Keratinocyte (primary cell): Measurements from ENCODE around the gene DNAJB14. TPM values are rescaled to one million over a fixed set of nuclear protein-coding genes. Genes with fewer than 3 reads are reported as not detected.

Experiments used
- DNase-seq: peaks from one replicate; pipeline ENCODE4 v3.0.0-alpha.2; 2011; ENCODE audit warnings: low read depth, missing footprints, low spot score
- FAIRE-seq: peaks from 2 replicates; lab custom pipeline; 2011; peaks lifted over from hg19 to GRCh38; lab: Jason Lieb, UNC
- H2AFZ ChIP-seq: 2 replicates; pipeline ENCODE4 v1.6.0; 2012; ENCODE audit warnings: low read length, control low read depth, inconsistent platforms; ENCODE audit not compliant: control insufficient read depth
- H3K27ac ChIP-seq: 2 replicates; pipeline ENCODE4 v1.5.1; 2011; ENCODE audit warnings: low read length; ENCODE audit not compliant: control insufficient read depth, insufficient read depth
- H3K27me3 ChIP-seq: 3 replicates; pipeline ENCODE4 v1.6.0; 2011; ENCODE audit warnings: low read length; ENCODE audit not compliant: control insufficient read depth, insufficient read depth; ENCODE audit errors: extremely low read depth
- H3K36me3 ChIP-seq, 2 experiments: 2 replicates in 1 of 2; 3 replicates in 1 of 2; pipeline ENCODE4 v1.5.1; 2011; ENCODE audit warnings: low read length in 2 of 2, mild to moderate bottlenecking in 1 of 2; ENCODE audit not compliant: control insufficient read depth in 2 of 2, insufficient read depth in 2 of 2; ENCODE audit errors: extremely low read depth in 1 of 2
- H3K4me1 ChIP-seq: 3 replicates; pipeline ENCODE4 v1.5.1; 2011; ENCODE audit warnings: low read length; ENCODE audit not compliant: control insufficient read depth, insufficient read depth; ENCODE audit errors: extremely low read depth
- H3K4me2 ChIP-seq: 3 replicates; pipeline ENCODE4 v1.6.0; 2011; ENCODE audit warnings: low read depth, low read length; ENCODE audit not compliant: control insufficient read depth, insufficient read depth; ENCODE audit errors: extremely low read depth
- H3K4me3 ChIP-seq, 3 experiments: fragments of 200-600 bp in 1 of 3; sonication (generic) in 1 of 3; 2 replicates in 2 of 3; 3 replicates in 1 of 3; pipeline ENCODE4 v1.5.1; 2011 to 2016; ENCODE audit warnings: low read length in 3 of 3, mild to moderate bottlenecking in 3 of 3, control low read depth in 2 of 3, inconsistent platforms in 1 of 3, low read depth in 1 of 3, mixed read lengths in 1 of 3, mixed run types in 1 of 3, moderate library complexity in 1 of 3; ENCODE audit not compliant: control insufficient read depth in 2 of 3, insufficient read depth in 2 of 3; ENCODE audit errors: extremely low read depth in 1 of 3
- H3K79me2 ChIP-seq: 2 replicates; pipeline ENCODE4 v1.6.0; 2012; ENCODE audit warnings: low read length; ENCODE audit not compliant: control insufficient read depth, insufficient read depth
- H3K9ac ChIP-seq: 3 replicates; pipeline ENCODE4 v1.6.0; 2011; ENCODE audit warnings: low read length; ENCODE audit not compliant: control insufficient read depth, insufficient read depth; ENCODE audit errors: extremely low read depth
- H3K9me1 ChIP-seq: 3 replicates; pipeline ENCODE4 v1.6.0; 2011; ENCODE audit warnings: low read length; ENCODE audit not compliant: control insufficient read depth, insufficient read depth; ENCODE audit errors: extremely low read depth
- H3K9me3 ChIP-seq: 2 replicates; pipeline ENCODE4 v1.5.1; 2012; ENCODE audit warnings: low read depth, low read length; ENCODE audit not compliant: control insufficient read depth
- H4K20me1 ChIP-seq: 3 replicates; pipeline ENCODE4 v1.6.0; 2011; ENCODE audit warnings: low read length; ENCODE audit not compliant: control insufficient read depth, insufficient read depth; ENCODE audit errors: extremely low read depth
- EZH2 ChIP-seq: IDR thresholded peaks from one replicate; pipeline ENCODE4 v1.6.1; 2012; ENCODE audit warnings: inconsistent platforms, mild to moderate bottlenecking, low read length, moderate library complexity
- dilution Hi-C: fragments of 300-500 bp; cut with MboI; formaldehyde crosslinking; loops from one replicate; pipeline ENCODE4 v1.7.0; 2020; ENCODE audit warnings: low sequenced_read_pairs; ENCODE audit not compliant: extremely low pct_ligation_motif_present
- polyA plus RNA-seq, 5 experiments: library from polyadenylated mRNA; depleted of rRNA in 3 of 5; stranded (reverse) in 3 of 5; stranded (forward) in 1 of 5; unstranded in 1 of 5; fragments of >200 nt; gene quantifications; 1 replicate in 1 of 5; 2 replicates in 3 of 5; 3 replicates in 1 of 5; pipeline versions ENCODE4 v1.2.1 to v1.2.3, GENCODE V29; 2011 to 2012; ENCODE audit warnings: missing spikeins in 2 of 5, low read depth in 1 of 5, low replicate concordance in 1 of 5
- TF ChIP-seq, protein P1 (sequence below), 3 experiments: IDR thresholded peaks in 1 of 3; conservative IDR thresholded peaks in 1 of 3; optimal IDR thresholded peaks in 1 of 3; 2 replicates in 2 of 3; 3 replicates in 1 of 3; pipeline versions ENCODE3 to v1.5.1; 2011; ENCODE audit warnings: low read length in 3 of 3, mild to moderate bottlenecking in 3 of 3, moderate library complexity in 2 of 3, control low read depth in 1 of 3, inconsistent platforms in 1 of 3; ENCODE audit not compliant: insufficient read depth in 2 of 3; ENCODE audit errors: extremely low read depth in 1 of 3

The DNAJB14 gene
- polyA plus RNA-seq, 1 donor (not counting 4 experiments of a cell fraction or from before 2014, with no cell fraction given): 17.9 TPM

- H3K27me3 ChIP-seq: no peaks in the 10 kb centered on the region
- no peaks in the 10 kb centered on the region for H4K20me1 ChIP-seq
- no peak overlapping the region for H2AFZ ChIP-seq
- H3K36me3 ChIP-seq: peaks cover 13 to 19% of the 10 kb centered on the region in 2 experiments
- no peaks in the 10 kb centered on the region for H3K9me3 ChIP-seq
- H3K4me2 ChIP-seq: no peak overlapping the region
- DNase-seq (no peak), FAIRE-seq (peak; percentile 36)
- TF ChIP-seq, protein P1, sequence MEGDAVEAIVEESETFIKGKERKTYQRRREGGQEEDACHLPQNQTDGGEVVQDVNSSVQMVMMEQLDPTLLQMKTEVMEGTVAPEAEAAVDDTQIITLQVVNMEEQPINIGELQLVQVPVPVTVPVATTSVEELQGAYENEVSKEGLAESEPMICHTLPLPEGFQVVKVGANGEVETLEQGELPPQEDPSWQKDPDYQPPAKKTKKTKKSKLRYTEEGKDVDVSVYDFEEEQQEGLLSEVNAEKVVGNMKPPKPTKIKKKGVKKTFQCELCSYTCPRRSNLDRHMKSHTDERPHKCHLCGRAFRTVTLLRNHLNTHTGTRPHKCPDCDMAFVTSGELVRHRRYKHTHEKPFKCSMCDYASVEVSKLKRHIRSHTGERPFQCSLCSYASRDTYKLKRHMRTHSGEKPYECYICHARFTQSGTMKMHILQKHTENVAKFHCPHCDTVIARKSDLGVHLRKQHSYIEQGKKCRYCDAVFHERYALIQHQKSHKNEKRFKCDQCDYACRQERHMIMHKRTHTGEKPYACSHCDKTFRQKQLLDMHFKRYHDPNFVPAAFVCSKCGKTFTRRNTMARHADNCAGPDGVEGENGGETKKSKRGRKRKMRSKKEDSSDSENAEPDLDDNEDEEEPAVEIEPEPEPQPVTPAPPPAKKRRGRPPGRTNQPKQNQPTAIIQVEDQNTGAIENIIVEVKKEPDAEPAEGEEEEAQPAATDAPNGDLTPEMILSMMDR (optimal IDR thresholded peaks at IDR 0.05 in 1 of 3, IDR thresholded peaks at IDR 0.05 in 1 of 3, conservative IDR thresholded peaks at IDR 0.05 in 1 of 3; ENCODE audit: extremely low read depth in 1 of 3, insufficient read depth in 2 of 3, low read length in 3 of 3): no peak
- no peak for TF ChIP-seq EZH2
- no peaks in the 10 kb centered on the region for H3K9me1 ChIP-seq
- dilution Hi-C loops: no loop called here
- peak overlapping the region; percentile 34 for H3K27ac ChIP-seq
- H3K9ac ChIP-seq: no peak overlapping the region
- no peaks in the 10 kb centered on the region for H3K4me1 ChIP-seq
- H3K4me3 ChIP-seq: no peak overlapping the region
- no peaks in the 10 kb centered on the region for H3K79me2 ChIP-seq
These were observed 67.0 kb downstream of the DNAJB14 start for GRCh38 chr4:99879458-99879857.

GRCh38 chr4:99878604-99879003, 67.8 kb downstream of the DNAJB14 start:
- H3K4me1 ChIP-seq: no peaks in the 10 kb centered on the region
- TF ChIP-seq, protein P1 (optimal IDR thresholded peaks at IDR 0.05 in 1 of 3, IDR thresholded peaks at IDR 0.05 in 1 of 3, conservative IDR thresholded peaks at IDR 0.05 in 1 of 3; ENCODE audit: extremely low read depth in 1 of 3, insufficient read depth in 2 of 3, low read length in 3 of 3): no peak
- TF ChIP-seq EZH2: no peak
- DNase-seq (no peak), FAIRE-seq (no peak)
- H3K4me3 ChIP-seq: no peak overlapping the region
- no peaks in the 10 kb centered on the region for H3K27me3 ChIP-seq
- no peaks in the 10 kb centered on the region for H3K9me3 ChIP-seq
- H3K27ac ChIP-seq: no peak overlapping the region
- dilution Hi-C loops: no loop called here
- peaks cover 12 to 16% of the 10 kb centered on the region in 2 experiments for H3K36me3 ChIP-seq
- no peak overlapping the region for H3K4me2 ChIP-seq
- H3K9me1 ChIP-seq: no peaks in the 10 kb centered on the region
- H3K79me2 ChIP-seq: no peaks in the 10 kb centered on the region
- no peaks in the 10 kb centered on the region for H4K20me1 ChIP-seq
- no peak overlapping the region for H3K9ac ChIP-seq
- H2AFZ ChIP-seq: no peak overlapping the region
